Lung (tissue), 12 donors: ENCODE measurements around the gene GPRIN3. TPM values are rescaled to one million over a fixed set of nuclear protein-coding genes. Genes with fewer than 3 reads are reported as not detected.

ENCODE experiments used
- ATAC-seq: fragments of 200-7000 bp; cut with Tn5 transposase; one replicate; pipeline ENCODE4 v1.9.1; 2020; ENCODE audit warnings: moderate number of reproducible peaks; ENCODE audit not compliant: insufficient read depth, low FRiP score
- DNase-seq, 3 donors: peaks; one replicate each; pipeline ENCODE4 v3.0.0-alpha.2; 2013 to 2017
- H3K27ac ChIP-seq, 2 donors: one replicate each; pipeline ENCODE4 v1.5.1; 2013; ENCODE audit warnings: mild to moderate bottlenecking in 2 of 2, moderate library complexity in 2 of 2, control low read depth in 1 of 2, inconsistent platforms in 1 of 2, low read depth in 1 of 2, low read length in 1 of 2
- H3K27me3 ChIP-seq, 3 donors: one replicate each; pipeline ENCODE4 v1.5.1; 2013; ENCODE audit warnings: low read length in 2 of 3; ENCODE audit not compliant: control insufficient read depth in 3 of 3, insufficient read depth in 3 of 3
- H3K36me3 ChIP-seq, 4 donors: one replicate each; pipeline ENCODE4 v1.5.1; 2013; ENCODE audit warnings: low read length in 4 of 4, mild to moderate bottlenecking in 1 of 4, moderate library complexity in 1 of 4; ENCODE audit not compliant: control insufficient read depth in 4 of 4, insufficient read depth in 4 of 4
- H3K4me1 ChIP-seq, 5 donors: one replicate each; pipeline ENCODE4 v1.5.1; 2013; ENCODE audit warnings: low read length in 5 of 5, mild to moderate bottlenecking in 2 of 5, moderate library complexity in 1 of 5; ENCODE audit not compliant: control insufficient read depth in 5 of 5, insufficient read depth in 5 of 5
- H3K4me3 ChIP-seq: one replicate; pipeline ENCODE4 v1.5.1; 2013; ENCODE audit warnings: mild to moderate bottlenecking, control low read depth, moderate library complexity
- H3K9ac ChIP-seq, 2 donors: one replicate each; pipeline ENCODE4 v1.5.1; 2013; ENCODE audit warnings: low read length in 2 of 2, control low read depth in 1 of 2; ENCODE audit not compliant: insufficient read depth in 1 of 2
- H3K9me3 ChIP-seq, 4 donors: one replicate each; pipeline ENCODE4 v1.5.1; 2013; ENCODE audit warnings: low read length in 3 of 4, mild to moderate bottlenecking in 1 of 4, moderate library complexity in 1 of 4; ENCODE audit not compliant: control insufficient read depth in 4 of 4, insufficient read depth in 3 of 4
- CTCF ChIP-seq: IDR thresholded peaks from 2 replicates; pipeline ENCODE4 v1.5.1; 2012; ENCODE audit warnings: mild to moderate bottlenecking; ENCODE audit errors: control extremely low read depth, extremely low read depth
- WGBS, 2 donors: extraction: QIAGEN DNeasy Blood & Tissue Kit; methylation state at CpG; one replicate each; pipeline ENCODE4 v1.1.7; 2013; 5-methylcytosine and 5-hydroxymethylcytosine counted together
- polyA plus RNA-seq, 2 donors: library from polyadenylated mRNA; stranded (reverse); fragments of 200-250 nt; gene quantifications; one replicate each; pipeline ENCODE4 v1.2.1, GENCODE V29; 2013
- total RNA-seq, 2 donors: library from RNA; depleted of rRNA in 1 of 2; stranded (reverse); fragments of >200 nt in 1 of 2; gene quantifications; one replicate each; pipeline ENCODE4 v1.2.1, GENCODE V29; 2014 to 2021
- donor health status: control.
- donor health status: control.
- donor health status: Bipolar disorder and iron deficiency.
- donor health status: healthy.
- donor health status: DM: yes; HTN: yes; CAD: no.

Gene GPRIN3
- total and polyA plus RNA-seq, 4 donors = 1.6 to 14.4 (median 4.3) TPM

- no peak for TF ChIP-seq CTCF
- DNase-seq (no peak), ATAC-seq (no peak)
- Histone ChIP-seq H3K9me3 (no peaks in the 10 kb centered on the region), H3K9ac (no peak overlapping the region), H3K27ac (no peak overlapping the region), H3K36me3 (no peaks in the 10 kb centered on the region), H3K4me1 (peaks cover 0 to 2% (median 0%) of the 10 kb centered on the region in 5 donors), H3K4me3 (no peak overlapping the region), H3K27me3 (no peaks in the 10 kb centered on the region)
- 60 to 77% methylated on average over 4 of the region's 4 CpGs for WGBS, 2 donors
These were observed 27.2 kb upstream of the GPRIN3 start for GRCh38 chr4:89334830-89335229.

GRCh38 chr4:89334311-89334710, 26.7 kb upstream of the GPRIN3 start:
- no peak overlapping the region for H3K9ac ChIP-seq
- no peaks in the 10 kb centered on the region for H3K9me3 ChIP-seq
- ATAC-seq (no peak), DNase-seq (no peak)
- no peak overlapping the region for H3K4me3 ChIP-seq
- no peak overlapping the region for H3K27ac ChIP-seq
- H3K4me1 ChIP-seq = peaks cover 0 to 2% (median 0%) of the 10 kb centered on the region in 5 donors
- no peak for TF ChIP-seq CTCF
- no peaks in the 10 kb centered on the region for H3K27me3 ChIP-seq
- H3K36me3 ChIP-seq = no peaks in the 10 kb centered on the region

- TF ChIP-seq CTCF = no peak
- DNase-seq (no peak), ATAC-seq (no peak)
- WGBS, 2 donors = 47 to 70% methylated on average over 5 of the region's 5 CpGs
- Histone ChIP-seq H3K9ac (no peak overlapping the region), H3K9me3 (peaks cover 0 to 4% (median 0%) of the 10 kb centered on the region in 4 donors), H3K27ac (no peak overlapping the region), H3K4me3 (no peak overlapping the region), H3K36me3 (no peaks in the 10 kb centered on the region), H3K4me1 (peaks cover 0 to 1% (median 0%) of the 10 kb centered on the region in 5 donors), H3K27me3 (no peaks in the 10 kb centered on the region)
These were observed 24.3 kb upstream of the GPRIN3 start for GRCh38 chr4:89331686-89332544.
